Measurements from ENCODE around the gene C19orf73. TPM values are rescaled to one million over a fixed set of nuclear protein-coding genes. Genes with fewer than 3 reads are reported as not detected.

C19orf73 gene
- total RNA-seq (1 to 10 TPM; 2.1 to 3.7 (median 2.5) TPM), total RNA-seq (0.43 to 2.7 (median 1.0) reads per million in 29 experiments)
- total RNA-seq (2013), result 4.3 TPM

- no peaks in the 10 kb centered on the region for H3K9me3 ChIP-seq
- peak; percentile 84 to 98 (median 92) for DNase-seq
- Mint-ChIP-seq H3K27ac (peak within 1 kb of the TSS; percentile 90 to 95), H3K9me3 (no peaks in the 10 kb centered on the region), H3K27me3 (peaks cover 0 to 5% of the 10 kb centered on the region in 2 donors), H3K4me1 (peaks cover 34 to 45% (median 36%) of the 10 kb centered on the region in 3 donors), H3K4me3 (peak within 1 kb of the TSS; percentile 79 to 84 (median 84)), H3K36me3 (no peaks in the 10 kb centered on the region)
- no peaks in the 10 kb centered on the region for H3K36me3 ChIP-seq (ENCODE audit: control insufficient read depth in 2 of 2, extremely low read depth in 1 of 2, insufficient read depth in 1 of 2, low read length in 1 of 2)
- peak; percentile 79 to 85 (median 80) for ATAC-seq (replicated peaks in 1 of 4)
- CTCF ChIA-PET, result interaction anchor here (0.6 to 1.2 kb wide), 2 partner anchors 9 to 84 kb away, joined by 7 read pairs; no protein-coding TSS in a partner anchor
- peak within 1 kb of the TSS; percentile 66 to 73 for H3K4me3 ChIP-seq (ENCODE audit: control insufficient read depth in 1 of 2, extremely low read depth in 1 of 2, low read length in 1 of 2)
- peak within 1 kb of the TSS; percentile 96 for H3K27ac ChIP-seq (ENCODE audit: low read length)
- H3K4me1 ChIP-seq (ENCODE audit: control insufficient read depth in 1 of 2, extremely low read depth in 1 of 2, insufficient read depth in 2 of 2, low read length in 2 of 2), result peaks cover 3 to 41% of the 10 kb centered on the region in 2 experiments
- peaks cover 0 to 10% of the 10 kb centered on the region in 2 experiments for H3K27me3 ChIP-seq (replicated peaks in 1 of 2; ENCODE audit: control insufficient read depth in 2 of 2, extremely low read depth in 1 of 2, insufficient read depth in 2 of 2, low read length in 1 of 2)
- under 1% methylated on average over 82 of the region's 85 CpGs for WGBS (ENCODE audit: insufficient coverage)
- POLR2A ChIA-PET, result no interaction called here
Measured at GRCh38 chr19:49118565-49119410, at the start of gene C19orf73. C19orf73 (minus strand) TSS chr19:49119143; CDS start chr19:49119022, 121 bp downstream.

- no peak for ATAC-seq (replicated peaks in 1 of 4)
- CTCF ChIA-PET, result interaction anchor here in 1 of 2 donors (0.6 kb wide), 1 partner anchor 531 kb away, joined by 6 read pairs; no protein-coding TSS in a partner anchor
- H3K27ac ChIP-seq (ENCODE audit: low read length), result no peak overlapping the region
- H3K9me3 ChIP-seq, result no peaks in the 10 kb centered on the region
- H3K4me3 ChIP-seq (ENCODE audit: control insufficient read depth in 1 of 2, extremely low read depth in 1 of 2, low read length in 1 of 2), result no peak overlapping the region
- POLR2A ChIA-PET, result no interaction called here
- H3K9me3 Mint-ChIP-seq, result no peaks in the 10 kb centered on the region
- H3K4me1 ChIP-seq (ENCODE audit: control insufficient read depth in 1 of 2, extremely low read depth in 1 of 2, insufficient read depth in 2 of 2, low read length in 2 of 2), result no peaks in the 10 kb centered on the region
- 93% methylated on average over 17 of the region's 23 CpGs for WGBS (ENCODE audit: insufficient coverage)
- peaks cover 0 to 41% of the 10 kb centered on the region in 2 experiments for H3K27me3 ChIP-seq (replicated peaks in 1 of 2; ENCODE audit: control insufficient read depth in 2 of 2, extremely low read depth in 1 of 2, insufficient read depth in 2 of 2, low read length in 1 of 2)
- no peak overlapping the region for H3K27ac Mint-ChIP-seq
- DNase-seq, result no peak
- no peaks in the 10 kb centered on the region for H3K4me1 Mint-ChIP-seq
- no peaks in the 10 kb centered on the region for H3K36me3 Mint-ChIP-seq
- H3K4me3 Mint-ChIP-seq, result no peak overlapping the region
- peaks cover 16 to 17% of the 10 kb centered on the region in 2 donors for H3K27me3 Mint-ChIP-seq
- H3K36me3 ChIP-seq (ENCODE audit: control insufficient read depth in 2 of 2, extremely low read depth in 1 of 2, insufficient read depth in 1 of 2, low read length in 1 of 2), result no peaks in the 10 kb centered on the region
Measured at GRCh38 chr19:49168421-49168820, 49.5 kb upstream of the C19orf73 start.

GRCh38 chr19:49167857-49168409 is 49.0 kb upstream of the C19orf73 start:
- no peaks in the 10 kb centered on the region for H3K9me3 ChIP-seq
- DNase-seq, result no peak
- H3K4me1 Mint-ChIP-seq, result no peaks in the 10 kb centered on the region
- ChIA-PET CTCF (no interaction called here), POLR2A (no interaction called here)
- peaks cover 16 to 17% of the 10 kb centered on the region in 2 donors for H3K27me3 Mint-ChIP-seq
- H3K27ac Mint-ChIP-seq, result no peak overlapping the region
- ATAC-seq (replicated peaks in 1 of 4), result no peak
- no peak overlapping the region for H3K4me3 ChIP-seq (ENCODE audit: control insufficient read depth in 1 of 2, extremely low read depth in 1 of 2, low read length in 1 of 2)
- no peaks in the 10 kb centered on the region for H3K9me3 Mint-ChIP-seq
- no peaks in the 10 kb centered on the region for H3K36me3 ChIP-seq (ENCODE audit: control insufficient read depth in 2 of 2, extremely low read depth in 1 of 2, insufficient read depth in 1 of 2, low read length in 1 of 2)
- no peaks in the 10 kb centered on the region for H3K4me1 ChIP-seq (ENCODE audit: control insufficient read depth in 1 of 2, extremely low read depth in 1 of 2, insufficient read depth in 2 of 2, low read length in 2 of 2)
- no peaks in the 10 kb centered on the region for H3K36me3 Mint-ChIP-seq
- no peak overlapping the region for H3K27ac ChIP-seq (ENCODE audit: low read length)
- WGBS (ENCODE audit: insufficient coverage), result 85% methylated on average over 17 of the region's 25 CpGs
- no peak overlapping the region for H3K4me3 Mint-ChIP-seq
- H3K27me3 ChIP-seq (replicated peaks in 1 of 2; ENCODE audit: control insufficient read depth in 2 of 2, extremely low read depth in 1 of 2, insufficient read depth in 2 of 2, low read length in 1 of 2), result peaks cover 0 to 39% of the 10 kb centered on the region in 2 experiments

- Mint-ChIP-seq H3K9me3 (no peaks in the 10 kb centered on the region), H3K36me3 (no peaks in the 10 kb centered on the region), H3K4me1 (no peaks in the 10 kb centered on the region), H3K27me3 (peaks cover 13 to 21% of the 10 kb centered on the region in 2 donors), H3K4me3 (no peak overlapping the region), H3K27ac (no peak overlapping the region)
- Histone ChIP-seq H3K27ac (ENCODE audit: low read length) (no peak overlapping the region), H3K4me3 (ENCODE audit: control insufficient read depth in 1 of 2, extremely low read depth in 1 of 2, low read length in 1 of 2) (no peak overlapping the region), H3K36me3 (ENCODE audit: control insufficient read depth in 2 of 2, extremely low read depth in 1 of 2, insufficient read depth in 1 of 2, low read length in 1 of 2) (no peaks in the 10 kb centered on the region), H3K9me3 (no peaks in the 10 kb centered on the region), H3K27me3 (replicated peaks in 1 of 2; ENCODE audit: control insufficient read depth in 2 of 2, extremely low read depth in 1 of 2, insufficient read depth in 2 of 2, low read length in 1 of 2) (peaks cover 0 to 38% of the 10 kb centered on the region in 2 experiments), H3K4me1 (ENCODE audit: control insufficient read depth in 1 of 2, extremely low read depth in 1 of 2, insufficient read depth in 2 of 2, low read length in 2 of 2) (no peaks in the 10 kb centered on the region)
- 81% methylated on average over 30 of the region's 30 CpGs for WGBS (ENCODE audit: insufficient coverage)
- ChIA-PET POLR2A (no interaction called here), CTCF (no interaction called here)
- no peak for ATAC-seq (replicated peaks in 1 of 4)
- no peak for DNase-seq
Measured at GRCh38 chr19:49165865-49166301, 46.9 kb upstream of the C19orf73 start.

GRCh38 chr19:49165111-49165750 is 46.3 kb upstream of the C19orf73 start:
- Mint-ChIP-seq H3K4me1 (no peaks in the 10 kb centered on the region), H3K36me3 (no peaks in the 10 kb centered on the region), H3K27me3 (peaks cover 20 to 23% of the 10 kb centered on the region in 2 donors), H3K9me3 (no peaks in the 10 kb centered on the region), H3K4me3 (no peak overlapping the region), H3K27ac (no peak overlapping the region)
- H3K27ac ChIP-seq (ENCODE audit: low read length), result no peak overlapping the region
- no peaks in the 10 kb centered on the region for H3K9me3 ChIP-seq
- POLR2A ChIA-PET, result no interaction called here
- CTCF ChIA-PET, result no interaction called here
- peaks cover 0 to 42% of the 10 kb centered on the region in 2 experiments for H3K27me3 ChIP-seq (replicated peaks in 1 of 2; ENCODE audit: control insufficient read depth in 2 of 2, extremely low read depth in 1 of 2, insufficient read depth in 2 of 2, low read length in 1 of 2)
- H3K36me3 ChIP-seq (ENCODE audit: control insufficient read depth in 2 of 2, extremely low read depth in 1 of 2, insufficient read depth in 1 of 2, low read length in 1 of 2), result no peaks in the 10 kb centered on the region
- ATAC-seq (replicated peaks in 1 of 4) (no peak), DNase-seq (no peak)
- H3K4me3 ChIP-seq (ENCODE audit: control insufficient read depth in 1 of 2, extremely low read depth in 1 of 2, low read length in 1 of 2), result no peak overlapping the region
- no peaks in the 10 kb centered on the region for H3K4me1 ChIP-seq (ENCODE audit: control insufficient read depth in 1 of 2, extremely low read depth in 1 of 2, insufficient read depth in 2 of 2, low read length in 2 of 2)
- 87% methylated on average over 13 of the region's 24 CpGs for whole genome bisulfite sequencing (ENCODE audit: insufficient coverage)

GRCh38 chr19:49161987-49162386 is 43.0 kb upstream of the C19orf73 start:
- Mint-ChIP-seq H3K9me3 (no peaks in the 10 kb centered on the region), H3K27ac (no peak overlapping the region), H3K4me3 (no peak overlapping the region), H3K36me3 (no peaks in the 10 kb centered on the region), H3K27me3 (peaks cover 40 to 43% of the 10 kb centered on the region in 2 donors), H3K4me1 (peaks cover 6 to 9% (median 8%) of the 10 kb centered on the region in 3 donors)
- Histone ChIP-seq H3K9me3 (no peaks in the 10 kb centered on the region), H3K4me1 (ENCODE audit: control insufficient read depth in 1 of 2, extremely low read depth in 1 of 2, insufficient read depth in 2 of 2, low read length in 2 of 2) (peaks cover 2 to 12% of the 10 kb centered on the region in 2 experiments), H3K36me3 (ENCODE audit: control insufficient read depth in 2 of 2, extremely low read depth in 1 of 2, insufficient read depth in 1 of 2, low read length in 1 of 2) (no peaks in the 10 kb centered on the region), H3K27me3 (replicated peaks in 1 of 2; ENCODE audit: control insufficient read depth in 2 of 2, extremely low read depth in 1 of 2, insufficient read depth in 2 of 2, low read length in 1 of 2) (peaks cover 3 to 58% of the 10 kb centered on the region in 2 experiments), H3K27ac (ENCODE audit: low read length) (no peak overlapping the region), H3K4me3 (ENCODE audit: control insufficient read depth in 1 of 2, extremely low read depth in 1 of 2, low read length in 1 of 2) (no peak overlapping the region)
- 52% methylated on average over 4 of the region's 4 CpGs for WGBS (ENCODE audit: insufficient coverage)
- ChIA-PET CTCF (no interaction called here), POLR2A (no interaction called here)
- DNase-seq, result no peak
- no peak for ATAC-seq (replicated peaks in 1 of 4)
